HuH-7 (cell line): ENCODE data around the gene GPR68.
"Not testable (repeated sequence)": the region's sequence is repeated elsewhere in the genome, so short reads cannot be mapped to it uniquely, and the experiment has no call there.

Experiments
- DNase-seq: peaks from one replicate; pipeline ENCODE4 v3.0.0; 2011; ENCODE audit warnings: low spot score

GPR68 gene

DNA sequence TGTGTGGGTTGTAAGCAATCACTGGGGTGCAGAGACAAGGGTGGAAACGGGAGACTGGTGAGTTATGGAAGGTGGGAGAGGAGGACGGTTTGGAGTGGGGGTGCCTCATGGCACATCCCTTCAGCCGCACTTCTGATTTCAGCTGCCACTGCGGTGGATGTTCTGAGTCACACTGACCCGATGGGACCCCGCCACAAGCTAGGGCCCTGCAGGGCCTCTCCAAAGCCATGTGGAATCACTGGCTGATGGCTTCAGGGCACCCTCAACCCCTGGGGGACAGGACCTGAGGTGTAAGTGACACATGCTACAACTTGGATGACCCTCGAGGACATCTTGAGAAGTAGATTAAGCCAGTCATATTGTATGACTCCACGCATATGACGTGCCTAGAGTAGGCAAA is 53.7 kb downstream of the GPR68 start:
- no peak for DNase-seq

DNA sequence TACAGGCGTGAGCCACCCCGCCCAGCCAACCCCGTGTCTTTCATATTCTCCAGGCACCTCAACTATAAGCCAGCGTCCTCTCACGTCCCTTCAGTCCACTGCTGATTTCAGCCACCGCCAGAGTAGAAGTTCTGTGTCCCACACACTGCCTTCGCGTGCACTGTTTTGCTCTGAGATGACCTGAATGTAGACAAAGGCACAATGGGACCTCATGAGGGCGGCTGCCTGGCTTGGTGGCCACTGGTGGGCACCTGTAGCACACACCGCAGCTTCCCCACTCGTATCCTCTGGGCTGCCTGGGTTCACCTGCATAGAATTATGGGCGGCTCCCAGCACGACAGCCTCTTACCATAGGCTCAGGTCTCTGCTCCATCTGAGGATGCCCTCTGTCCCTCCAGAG is 57.2 kb downstream of the GPR68 start:
- no peak for DNase-seq

- DNase-seq: no peak
Observed at GRCh38 chr14:91186515-91187066, 57.9 kb downstream of the GPR68 start.

- DNase-seq: no peak
Observed at GRCh38 chr14:91185721-91186120, 58.8 kb downstream of the GPR68 start.

DNA sequence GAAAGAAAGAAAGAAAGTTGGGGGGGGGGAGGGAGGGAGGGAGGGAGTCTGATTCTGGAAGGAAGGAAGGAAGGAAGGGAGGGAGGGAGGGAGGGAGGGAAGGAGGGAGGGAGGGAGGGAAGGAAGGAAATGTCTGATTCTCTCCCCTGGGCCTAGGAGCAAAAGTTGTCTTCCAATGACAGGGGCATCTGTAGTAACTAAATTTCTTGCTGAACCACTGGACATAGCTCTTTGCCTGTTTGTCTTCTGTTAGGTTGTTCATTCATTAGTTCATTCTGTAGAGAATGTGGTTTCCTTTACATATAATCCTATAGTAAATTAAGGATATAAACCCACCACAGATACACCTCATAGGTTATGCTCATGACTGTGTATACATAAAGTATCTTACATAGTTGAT is 59.9 kb downstream of the GPR68 start:
- DNase-seq: no peak

- not testable (repeated sequence) for DNase-seq
Observed at GRCh38 chr14:91182753-91183152, 61.8 kb downstream of the GPR68 start.
